GM19324 (cell line): ENCODE measurements around the gene NSG1.

Source experiments
- ATAC-seq: cut with Tn5 transposase; IDR thresholded peaks from one replicate; pipeline ENCODE4 v1.9.1; 2021; ENCODE audit warnings: mild to moderate bottlenecking, moderate library complexity; ENCODE audit not compliant: unreplicated experiment, low FRiP score

NSG1 gene

GRCh38 chr4:4428966-4429875 lies 42.3 kb downstream of the NSG1 start:
- ATAC-seq: no peak

- ATAC-seq: peak; percentile 67
These were observed 43.7 kb downstream of the NSG1 start for GRCh38 chr4:4430492-4431195.

- no peak for ATAC-seq
These were observed 45.6 kb downstream of the NSG1 start for GRCh38 chr4:4432341-4433125.

GRCh38 chr4:4433941-4434340 lies 47.0 kb downstream of the NSG1 start:
- ATAC-seq: no peak

DNA sequence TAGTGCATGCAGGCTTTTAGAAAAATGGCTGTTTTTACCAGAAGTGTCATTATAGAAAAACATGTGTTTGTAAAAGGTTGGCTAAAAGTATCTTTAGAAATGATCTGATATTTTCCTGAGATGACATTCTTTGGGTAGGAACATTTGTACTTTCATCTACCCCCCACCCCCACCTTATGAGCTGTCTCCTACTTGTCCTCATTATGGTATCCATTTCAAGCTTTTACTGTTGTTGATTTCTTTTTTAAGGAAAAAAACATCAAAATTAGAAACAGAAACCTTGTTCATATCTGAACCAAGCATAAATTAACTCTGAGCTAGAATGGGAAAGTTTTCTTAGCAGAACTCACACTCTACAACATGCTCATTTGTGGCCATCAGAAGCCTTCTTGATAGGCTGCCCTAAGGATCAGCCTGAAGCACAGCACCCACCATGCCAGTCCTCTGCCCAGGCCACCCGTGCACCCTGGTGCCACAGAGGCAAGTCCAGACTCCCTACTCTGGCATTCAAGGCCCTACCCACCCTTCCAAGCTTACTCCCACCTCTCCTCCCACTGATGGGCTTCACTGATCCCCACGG lies 49.4 kb downstream of the NSG1 start:
- no peak for ATAC-seq

DNA sequence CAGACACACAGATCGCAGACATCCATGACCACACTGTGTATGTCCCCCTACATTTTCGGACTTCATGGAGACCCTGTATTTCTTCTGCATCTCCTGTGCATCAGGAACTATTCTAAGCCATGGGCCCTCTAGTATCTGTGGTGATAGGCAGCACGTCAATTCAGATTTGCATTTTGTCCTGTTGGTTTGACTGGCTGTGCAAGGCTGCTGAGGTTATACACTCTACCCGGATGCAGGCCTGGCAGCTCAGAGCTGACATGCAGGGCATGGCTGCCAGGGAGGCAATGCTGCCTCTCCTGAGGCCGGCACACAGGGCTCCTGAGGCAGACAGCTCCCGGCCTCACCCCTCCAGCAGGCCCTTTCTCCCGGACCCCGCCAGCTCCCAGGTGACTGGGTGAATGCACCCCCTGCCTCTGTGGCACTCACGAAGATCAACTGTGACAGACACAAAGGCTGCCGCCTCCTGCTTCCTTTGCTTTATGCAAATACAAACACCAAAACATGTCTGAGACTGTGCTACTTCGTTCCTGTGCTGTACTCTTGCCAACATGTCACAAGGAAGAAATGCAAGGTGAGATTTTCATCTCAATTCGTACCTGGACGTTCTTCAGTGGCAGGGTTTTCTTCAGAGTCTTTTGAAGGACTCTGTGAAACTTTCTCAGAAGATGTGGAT lies 51.0 kb downstream of the NSG1 start:
- no peak for ATAC-seq

- ATAC-seq: no peak
These were observed 52.0 kb downstream of the NSG1 start for GRCh38 chr4:4438891-4439290.

DNA sequence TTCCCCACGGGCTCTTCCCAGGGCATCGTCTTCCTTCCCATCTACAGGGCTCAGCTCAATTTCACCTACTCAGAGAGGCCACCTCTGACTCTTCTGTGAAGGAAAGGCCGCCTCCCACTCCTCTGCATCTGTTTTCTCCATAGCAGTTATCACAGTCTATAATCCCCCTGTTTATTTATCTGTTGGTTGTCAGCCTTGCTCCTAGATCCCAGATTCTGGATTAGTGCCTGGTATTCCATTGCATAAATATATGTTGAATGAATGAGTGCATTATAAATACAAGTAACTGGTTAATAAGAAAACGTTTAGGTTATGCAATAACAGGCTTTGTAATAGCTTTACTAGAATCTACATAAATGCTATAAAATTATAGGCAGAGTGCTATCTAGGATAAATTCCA lies 52.9 kb downstream of the NSG1 start:
- ATAC-seq: no peak

- no peak for ATAC-seq
These were observed 53.6 kb downstream of the NSG1 start for GRCh38 chr4:4440333-4441061.

GRCh38 chr4:4443821-4444220 lies 56.9 kb downstream of the NSG1 start:
- no peak for ATAC-seq

DNA sequence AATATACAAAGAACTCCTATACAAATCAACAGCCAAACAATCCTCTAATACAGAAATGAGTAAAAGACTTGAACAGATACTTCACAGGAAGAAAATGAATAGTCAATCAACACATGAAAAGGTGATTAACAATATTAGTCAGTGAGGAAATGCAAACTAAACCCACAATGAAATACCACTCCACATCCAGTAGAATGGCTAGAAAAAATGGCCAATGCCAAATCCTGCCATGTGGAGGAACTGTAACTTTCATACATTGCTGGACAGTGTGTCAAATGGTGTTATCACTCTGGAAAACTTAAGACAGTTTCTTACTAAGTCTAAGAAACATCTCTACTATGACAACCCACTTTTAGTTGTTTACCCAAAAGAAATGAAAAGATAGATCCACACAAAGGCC lies 59.5 kb downstream of the NSG1 start:
- ATAC-seq: no peak

GRCh38 chr4:4455210-4455865 lies 68.4 kb downstream of the NSG1 start:
- ATAC-seq: peak; percentile 96

- no peak for ATAC-seq
These were observed 69.4 kb downstream of the NSG1 start for GRCh38 chr4:4456351-4456750.

DNA sequence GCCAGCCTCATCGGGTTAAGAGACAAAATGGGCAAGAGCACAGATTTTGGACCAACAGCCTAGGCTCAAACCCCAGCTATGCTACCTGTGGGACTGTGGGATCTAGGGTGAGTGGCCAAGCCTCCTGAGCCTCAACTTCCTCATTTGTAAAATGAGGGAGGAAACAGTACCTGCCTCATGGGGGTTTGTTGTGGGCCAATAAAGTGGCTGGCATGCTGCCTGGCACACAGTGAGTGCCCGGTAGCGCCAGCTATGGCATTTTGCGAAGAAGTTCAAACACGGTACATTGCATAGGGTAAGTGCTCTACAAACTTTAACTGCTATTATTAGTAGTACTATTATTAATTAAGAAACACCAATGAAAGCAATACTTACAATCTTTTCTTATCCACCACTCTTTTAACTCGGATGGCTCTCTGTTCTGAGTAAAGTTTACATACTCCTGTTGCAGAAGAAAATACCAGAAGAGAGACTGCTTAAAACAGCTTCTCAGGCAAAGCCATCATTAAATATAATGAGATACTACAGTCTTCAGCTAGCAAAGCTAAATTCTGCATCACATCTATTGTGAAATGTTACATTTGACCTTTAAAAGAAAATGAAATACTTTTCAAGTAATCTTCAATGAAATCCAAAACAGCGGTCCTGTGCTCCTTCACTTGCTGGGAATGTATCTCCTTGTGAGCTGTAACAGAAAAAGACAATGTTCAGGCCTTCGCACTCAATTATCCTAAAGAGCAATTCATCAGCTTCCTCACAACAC lies 70.1 kb downstream of the NSG1 start:
- ATAC-seq: no peak

GRCh38 chr4:4457803-4458553 lies 71.1 kb downstream of the NSG1 start:
- ATAC-seq: no peak

DNA sequence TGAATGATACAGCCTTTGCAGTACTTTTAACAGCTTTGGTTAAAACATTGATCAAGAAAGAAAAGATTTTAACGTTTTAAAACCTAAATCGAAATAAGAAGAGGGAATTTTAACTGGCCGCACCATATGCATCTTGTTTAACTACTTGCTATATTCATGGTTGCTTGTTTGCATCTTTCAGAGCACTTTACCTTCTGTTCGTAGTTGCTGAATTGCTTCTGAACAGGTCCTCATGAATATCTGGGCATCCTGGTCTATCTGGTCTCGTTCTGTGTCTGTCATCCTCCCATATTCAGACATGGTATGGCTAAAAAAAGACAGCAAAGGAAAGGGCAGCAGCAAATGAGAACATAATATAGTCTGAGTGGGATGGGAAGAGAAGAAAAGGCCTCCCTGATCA lies 72.3 kb downstream of the NSG1 start:
- ATAC-seq: no peak

- ATAC-seq: no peak
These were observed 73.9 kb downstream of the NSG1 start for GRCh38 chr4:4460759-4461158.

GRCh38 chr4:4461178-4461577 lies 74.3 kb downstream of the NSG1 start:
- ATAC-seq: no peak
